Activated naive CD4-positive, alpha-beta T cell treated with anti-CD3 and anti-CD28 coated beads, Interleukin-2, amount 50 U/mL, for 72 hours (primary cell): ENCODE measurements around the gene JAKMIP1. TPM values are rescaled to one million over a fixed set of nuclear protein-coding genes. Genes with fewer than 3 reads are reported as not detected.
A peak's percentile ranks its signal among the peaks of the same experiment; 100 is the strongest.
"Not testable (repeated sequence)": the region's sequence is repeated elsewhere in the genome, so short reads cannot be mapped to it uniquely, and the experiment has no call there.

Experiments
- ATAC-seq, 2 donors: fragments of 150-1000 bp; cut with Tn5 transposase; 2 replicates each; pipeline ENCODE4 v1.10.0; 2021; ENCODE audit warnings: mild to moderate bottlenecking in 2 of 2, moderate library complexity in 2 of 2
- DNase-seq, 2 donors: peaks; one replicate each; pipeline ENCODE4 v3.0.0; 2021 to 2022; ENCODE audit warnings: low spot score in 2 of 2
- H3K27ac Mint-ChIP-seq, 2 donors: one replicate each; pipeline ENCODE4 v1.8.0; 2022; ENCODE audit warnings: mild to moderate bottlenecking in 2 of 2, mixed read lengths in 2 of 2
- H3K36me3 Mint-ChIP-seq, 2 donors: one replicate each; pipeline ENCODE4 v1.8.0; 2022; ENCODE audit warnings: mixed read lengths in 2 of 2
- H3K9me3 Mint-ChIP-seq, 2 donors: one replicate each; pipeline ENCODE4 v1.8.0; 2022; ENCODE audit warnings: mixed read lengths in 2 of 2
- total RNA-seq, 2 donors: library from RNA; stranded (reverse); gene quantifications; one replicate each; pipeline ENCODE4 v1.2.3, GENCODE V29; 2022

Gene JAKMIP1
- total RNA-seq, 2 donors from 2014 or later: 1.3 to 7.4 TPM

- H3K27ac Mint-ChIP-seq, H3K36me3 Mint-ChIP-seq, ATAC-seq, DNase-seq, H3K9me3 Mint-ChIP-seq: not testable (repeated sequence)
These were observed 196.9 kb downstream of the JAKMIP1 start for GRCh38 chr4:6003485-6003884.

- Mint-ChIP-seq H3K36me3 (no peaks in the 10 kb centered on the region), H3K27ac (no peak overlapping the region), H3K9me3 (peaks cover 0 to 3% of the 10 kb centered on the region in 2 donors)
- ATAC-seq (no peak), DNase-seq (no peak)
These were observed 197.4 kb downstream of the JAKMIP1 start for GRCh38 chr4:6002926-6003325.

GRCh38 chr4:6002492-6002833, 197.9 kb downstream of the JAKMIP1 start:
- ATAC-seq (no peak), DNase-seq (peak in 1 of 2 donors; percentile 42)
- peaks cover 0 to 3% of the 10 kb centered on the region in 2 donors for H3K9me3 Mint-ChIP-seq
- no peaks in the 10 kb centered on the region for H3K36me3 Mint-ChIP-seq
- no peak overlapping the region for H3K27ac Mint-ChIP-seq

- Mint-ChIP-seq H3K27ac (no peak overlapping the region), H3K9me3 (peaks cover 0 to 3% of the 10 kb centered on the region in 2 donors), H3K36me3 (no peaks in the 10 kb centered on the region)
- ATAC-seq (no peak), DNase-seq (peak in 1 of 2 donors; percentile 16)
These were observed 198.5 kb downstream of the JAKMIP1 start for GRCh38 chr4:6001680-6002491.

GRCh38 chr4:5999830-6000365, 200.5 kb downstream of the JAKMIP1 start:
- DNase-seq (peak in 1 of 2 donors; percentile 23), ATAC-seq (no peak)
- H3K27ac Mint-ChIP-seq: no peak overlapping the region

GRCh38 chr4:5999356-5999755, 201.0 kb downstream of the JAKMIP1 start:
- ATAC-seq (no peak), DNase-seq (peak in 1 of 2 donors; percentile 23)
- peaks cover 0 to 3% of the 10 kb centered on the region in 2 donors for H3K9me3 Mint-ChIP-seq
- no peak overlapping the region for H3K27ac Mint-ChIP-seq
- H3K36me3 Mint-ChIP-seq: no peaks in the 10 kb centered on the region

More at GRCh38 chr4:5999830-6000365, 200.5 kb downstream of the JAKMIP1 start:
- Mint-ChIP-seq H3K36me3 (no peaks in the 10 kb centered on the region), H3K9me3 (peaks cover 0 to 3% of the 10 kb centered on the region in 2 donors)

GRCh38 chr4:5998333-5998936, 201.9 kb downstream of the JAKMIP1 start:
- peak; percentile 45 to 52 for DNase-seq
- Mint-ChIP-seq H3K36me3 (no peaks in the 10 kb centered on the region), H3K9me3 (peaks cover 0 to 3% of the 10 kb centered on the region in 2 donors), H3K27ac (no peak overlapping the region)
- ATAC-seq: peak; percentile 55 to 73

GRCh38 chr4:5996641-5997040, 203.7 kb downstream of the JAKMIP1 start:
- peak in 1 of 2 donors; percentile 26 for DNase-seq
- Mint-ChIP-seq H3K27ac (no peak overlapping the region), H3K36me3 (no peaks in the 10 kb centered on the region), H3K9me3 (no peaks in the 10 kb centered on the region)
- ATAC-seq: no peak

- ATAC-seq (peak in 1 of 2 donors; percentile 35), DNase-seq (peak in 1 of 2 donors; percentile 35)
- peak overlapping the region in 1 of 2 donors; percentile 60 for H3K27ac Mint-ChIP-seq
- no peaks in the 10 kb centered on the region for H3K9me3 Mint-ChIP-seq
- H3K36me3 Mint-ChIP-seq: no peaks in the 10 kb centered on the region
These were observed 204.3 kb downstream of the JAKMIP1 start for GRCh38 chr4:5995901-5996623.

GRCh38 chr4:5993876-5994811, 206.2 kb downstream of the JAKMIP1 start:
- no peak for DNase-seq
- no peaks in the 10 kb centered on the region for H3K36me3 Mint-ChIP-seq
- H3K9me3 Mint-ChIP-seq: no peaks in the 10 kb centered on the region
- no peak for ATAC-seq
- H3K27ac Mint-ChIP-seq: no peak overlapping the region

GRCh38 chr4:5993346-5993745, 207.0 kb downstream of the JAKMIP1 start:
- H3K36me3 Mint-ChIP-seq, H3K27ac Mint-ChIP-seq, DNase-seq, H3K9me3 Mint-ChIP-seq, ATAC-seq: not testable (repeated sequence)

GRCh38 chr4:5992828-5993321, 207.5 kb downstream of the JAKMIP1 start:
- no peaks in the 10 kb centered on the region for H3K36me3 Mint-ChIP-seq
- H3K27ac Mint-ChIP-seq: no peak overlapping the region
- DNase-seq: no peak
- H3K9me3 Mint-ChIP-seq: no peaks in the 10 kb centered on the region
- ATAC-seq: no peak

- Mint-ChIP-seq H3K36me3 (no peaks in the 10 kb centered on the region), H3K27ac (no peak overlapping the region), H3K9me3 (no peaks in the 10 kb centered on the region)
- no peak for ATAC-seq
- no peak for DNase-seq
These were observed 208.1 kb downstream of the JAKMIP1 start for GRCh38 chr4:5992171-5992827.

GRCh38 chr4:5991405-5991804, 208.9 kb downstream of the JAKMIP1 start:
- DNase-seq (no peak), ATAC-seq (no peak)
- no peaks in the 10 kb centered on the region for H3K9me3 Mint-ChIP-seq
- H3K27ac Mint-ChIP-seq: no peak overlapping the region
- H3K36me3 Mint-ChIP-seq: no peaks in the 10 kb centered on the region

- no peak for ATAC-seq
- Mint-ChIP-seq H3K27ac (no peak overlapping the region), H3K36me3 (no peaks in the 10 kb centered on the region), H3K9me3 (no peaks in the 10 kb centered on the region)
- no peak for DNase-seq
These were observed 209.7 kb downstream of the JAKMIP1 start for GRCh38 chr4:5990446-5991160.
